Cerebellar cortex (tissue), 1 donor: Measurements from ENCODE around the gene KCNQ2.

Experiments used
- DNase-seq: peaks from one replicate; pipeline ENCODE4 v3.0.0-alpha.2; 2015; ENCODE audit warnings: low spot score

The KCNQ2 gene

DNA sequence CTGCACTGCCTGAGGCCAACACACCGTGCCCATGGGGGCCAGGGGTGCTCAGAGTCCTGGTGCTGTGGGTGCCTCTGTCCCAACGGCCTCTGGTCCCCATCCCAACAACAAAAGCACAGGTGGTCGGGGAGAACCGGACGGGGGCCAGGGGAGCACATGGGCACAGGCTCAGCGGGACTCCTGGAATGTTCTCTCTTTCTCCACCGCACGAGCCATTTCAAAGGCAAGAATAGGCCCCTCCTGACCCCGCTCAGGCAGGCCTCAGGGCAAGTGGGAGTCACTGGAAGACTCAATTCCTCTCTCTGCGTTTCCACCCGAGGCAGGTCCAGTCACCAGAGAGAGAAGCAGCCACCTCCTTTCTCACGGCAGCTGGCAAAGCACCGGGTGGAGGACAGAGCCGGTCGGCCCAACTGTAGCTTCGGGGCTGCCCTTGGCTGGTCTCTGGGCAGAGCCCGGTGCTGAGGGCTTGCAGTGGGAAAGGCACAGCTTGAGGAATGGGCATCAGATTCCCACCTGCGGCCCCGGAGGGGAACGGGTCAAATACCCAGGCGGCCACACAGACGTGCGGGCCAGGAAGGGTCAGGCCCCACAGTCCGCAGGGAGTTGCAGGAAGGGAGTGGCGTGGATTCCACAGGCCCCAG lies 55.2 kb downstream of the KCNQ2 start:
- no peak for DNase-seq

DNA sequence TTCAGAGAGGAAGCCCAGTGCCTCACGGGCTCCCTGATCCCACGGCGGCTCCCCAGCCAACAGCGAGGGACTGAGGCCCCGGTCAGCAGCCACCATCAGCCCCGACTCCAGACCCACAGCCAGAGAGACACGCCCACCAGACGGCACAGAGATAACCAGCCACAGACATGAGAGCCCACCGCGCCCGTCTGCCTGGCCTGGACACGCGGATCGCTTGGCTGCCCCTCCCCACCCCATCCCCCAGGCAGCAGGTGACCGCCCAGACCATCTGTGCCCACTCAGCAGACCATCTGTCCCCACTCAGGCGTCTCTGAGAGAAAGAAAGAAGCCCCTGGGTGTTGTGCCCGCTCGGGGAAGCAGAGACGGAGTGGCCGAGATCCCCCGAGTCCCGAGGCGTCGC lies 55.8 kb downstream of the KCNQ2 start:
- DNase-seq: peak; percentile 76

DNA sequence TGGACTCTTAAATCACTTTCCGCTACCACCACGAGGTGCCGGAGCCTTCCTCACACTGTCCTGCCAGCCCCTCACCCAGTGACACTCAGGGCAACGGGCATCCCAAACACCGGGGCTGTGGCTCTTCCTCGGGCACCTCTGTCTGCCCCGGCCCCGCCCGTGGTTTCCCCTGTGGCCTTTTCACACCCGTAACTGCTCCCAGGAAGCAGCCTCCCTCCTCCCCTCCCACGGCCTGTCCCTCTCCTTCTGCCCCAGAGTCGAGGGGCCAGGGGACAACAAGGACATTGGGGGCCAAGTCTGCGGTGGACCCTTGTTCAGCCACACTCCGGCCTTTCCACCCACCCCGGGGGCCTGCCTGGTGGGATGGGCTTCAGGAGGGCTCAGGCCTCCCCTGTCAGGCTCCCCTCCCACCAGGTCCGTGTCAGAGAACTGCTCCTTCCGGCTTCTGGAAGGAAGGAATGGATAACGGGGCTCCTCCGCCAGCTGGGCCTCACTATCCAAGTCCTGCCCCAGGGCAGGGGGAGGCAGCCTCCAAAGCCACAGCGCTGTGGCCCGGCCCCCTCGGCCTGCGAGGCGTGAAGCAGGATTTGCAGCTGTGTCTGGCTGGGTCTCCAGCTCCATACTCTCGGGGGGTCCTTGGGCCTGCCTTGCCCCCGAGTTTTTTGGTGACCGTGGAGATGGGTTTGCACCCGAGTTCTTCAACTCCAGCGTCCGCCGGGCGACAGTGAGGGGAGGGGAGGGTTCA lies 56.6 kb downstream of the KCNQ2 start:
- DNase-seq: no peak

DNA sequence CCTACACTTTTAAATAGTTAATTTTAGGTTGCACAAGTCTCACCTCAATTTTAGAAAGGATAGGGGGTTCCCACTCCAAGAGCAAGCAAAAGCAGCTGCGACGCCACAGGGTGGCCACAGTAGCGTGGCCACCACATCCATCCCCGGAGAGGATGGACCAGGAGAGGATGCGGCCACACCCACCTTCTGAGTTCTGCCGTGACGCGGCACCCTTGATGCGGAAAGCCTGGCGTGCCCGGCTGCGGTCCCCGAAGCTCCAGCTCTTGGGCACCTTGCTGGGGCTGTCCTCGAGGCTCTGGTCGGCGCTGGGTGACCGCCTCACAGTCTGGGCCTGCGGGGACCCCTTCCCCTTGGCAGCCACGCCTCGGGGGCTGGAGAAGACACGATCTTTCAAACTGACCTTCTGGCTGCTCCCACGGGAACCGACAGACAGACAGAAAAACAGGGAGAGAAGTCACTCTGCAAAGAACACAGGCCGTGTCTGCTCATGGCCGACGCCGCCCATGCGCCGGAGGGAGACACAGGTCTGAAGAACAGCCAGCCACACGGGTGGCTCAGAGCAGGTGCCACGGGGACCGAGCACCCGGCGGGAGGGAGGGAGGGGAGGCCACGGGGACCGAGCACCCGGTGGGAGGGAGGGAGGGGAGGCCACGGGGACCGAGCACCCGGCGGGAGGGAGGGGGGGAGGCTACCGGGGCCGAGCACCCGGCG lies 57.6 kb downstream of the KCNQ2 start:
- DNase-seq: no peak

DNA sequence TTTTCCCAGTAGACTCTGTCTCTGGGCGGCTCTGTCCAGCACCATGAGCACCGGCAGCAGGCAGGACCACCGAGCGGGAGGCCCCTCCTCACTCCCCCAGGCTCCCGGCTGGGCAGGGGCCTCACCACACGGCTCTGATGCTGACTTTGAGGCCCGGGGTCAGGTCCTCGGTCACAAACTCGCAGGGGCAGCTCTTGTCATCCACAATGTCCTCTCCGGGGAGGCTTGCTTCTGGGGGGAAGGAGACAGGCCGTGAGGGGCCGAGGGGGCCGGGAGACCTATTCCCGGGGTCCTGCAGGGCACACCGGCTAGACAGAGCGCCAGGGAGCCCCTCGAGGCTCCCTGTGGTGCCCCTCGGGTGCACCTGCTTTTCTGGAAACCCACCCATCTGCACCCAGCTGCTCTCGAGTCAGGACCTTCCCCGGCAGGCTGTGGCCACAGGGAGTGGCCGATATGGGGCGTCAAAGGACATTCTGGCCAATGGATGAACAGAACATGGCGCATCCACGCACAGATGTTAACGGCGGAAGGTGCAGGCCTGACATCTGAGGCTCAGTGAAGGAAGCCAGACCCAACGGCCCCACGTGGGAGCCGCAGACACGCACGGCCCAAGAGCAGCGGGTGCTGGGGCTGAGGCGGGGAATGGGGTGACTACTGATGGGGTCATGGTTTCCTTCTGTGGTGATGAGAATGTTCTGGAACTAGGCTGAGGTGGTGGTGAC lies 58.3 kb downstream of the KCNQ2 start:
- DNase-seq: no peak

DNA sequence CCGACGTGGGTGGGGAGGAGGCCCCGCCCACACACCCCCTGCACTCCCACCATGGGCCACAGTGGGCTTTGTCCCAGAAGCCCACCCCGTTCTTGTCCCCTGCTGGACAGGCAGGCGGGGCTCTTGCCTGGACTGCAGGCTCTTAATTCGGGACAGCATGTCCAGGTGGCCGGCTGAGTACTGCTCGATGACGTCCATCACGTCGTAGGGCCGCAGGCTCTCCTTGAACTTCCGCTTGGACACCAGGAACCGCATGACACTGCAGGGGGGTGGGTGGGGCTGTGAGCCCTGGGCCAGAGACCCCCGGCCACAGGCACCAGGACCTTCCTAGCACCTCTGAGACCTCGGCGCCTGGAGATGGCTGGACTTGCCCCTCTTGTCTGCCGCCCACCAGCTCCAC lies 59.1 kb downstream of the KCNQ2 start:
- DNase-seq: no peak

DNA sequence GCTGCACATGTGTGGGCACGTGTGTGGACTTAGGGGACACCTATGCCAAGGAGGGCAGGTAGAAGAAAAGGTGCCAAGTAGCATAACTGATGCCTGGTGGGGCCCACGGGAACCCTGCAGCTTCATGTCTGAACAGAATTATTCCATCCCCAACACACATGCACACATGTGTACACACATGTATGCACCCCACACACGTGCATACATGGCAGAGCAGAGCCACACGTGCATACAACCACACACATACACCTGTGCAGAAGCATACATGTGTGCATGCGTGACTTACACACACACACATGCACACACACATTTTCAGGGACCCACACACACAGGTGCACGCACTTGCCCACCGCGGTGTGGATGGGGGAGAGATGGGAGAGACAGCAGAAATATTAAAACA lies 59.6 kb downstream of the KCNQ2 start:
- no peak for DNase-seq

DNA sequence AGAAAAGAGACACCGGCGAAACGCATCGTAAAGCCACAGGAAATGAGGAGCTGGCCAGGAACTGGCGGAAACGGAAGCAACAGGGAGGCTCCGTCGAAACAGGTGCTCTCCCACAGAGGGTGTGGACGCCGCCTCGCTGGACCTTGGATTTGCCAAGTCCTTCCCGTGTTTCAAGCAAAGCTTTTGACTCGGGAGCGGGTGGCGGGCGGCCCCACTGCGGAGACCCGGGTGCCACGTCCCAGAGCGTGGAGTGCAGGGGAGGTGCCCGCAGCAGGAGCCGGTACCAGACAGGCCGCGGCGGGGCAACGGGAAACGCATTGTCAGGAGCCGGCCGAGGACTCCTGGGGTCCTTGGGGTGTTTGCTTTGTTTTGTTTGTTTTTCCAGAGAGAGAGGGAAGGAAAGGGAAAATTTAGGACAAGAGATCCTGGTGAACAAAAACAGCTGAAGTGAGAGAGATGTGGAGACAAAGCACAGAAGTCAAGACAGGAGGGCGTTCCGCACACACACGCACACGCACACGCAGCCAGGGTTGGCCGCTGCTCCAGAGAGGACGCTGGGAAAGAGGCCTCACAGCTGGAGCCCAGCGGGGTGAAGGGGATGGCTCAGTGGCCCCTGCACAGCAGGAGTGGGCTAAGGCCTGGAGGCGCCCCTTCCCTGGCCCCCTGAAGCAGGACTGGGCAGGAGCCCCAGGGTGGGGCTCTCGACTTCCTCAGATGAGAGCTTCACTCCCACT lies 60.4 kb downstream of the KCNQ2 start:
- no peak for DNase-seq

DNA sequence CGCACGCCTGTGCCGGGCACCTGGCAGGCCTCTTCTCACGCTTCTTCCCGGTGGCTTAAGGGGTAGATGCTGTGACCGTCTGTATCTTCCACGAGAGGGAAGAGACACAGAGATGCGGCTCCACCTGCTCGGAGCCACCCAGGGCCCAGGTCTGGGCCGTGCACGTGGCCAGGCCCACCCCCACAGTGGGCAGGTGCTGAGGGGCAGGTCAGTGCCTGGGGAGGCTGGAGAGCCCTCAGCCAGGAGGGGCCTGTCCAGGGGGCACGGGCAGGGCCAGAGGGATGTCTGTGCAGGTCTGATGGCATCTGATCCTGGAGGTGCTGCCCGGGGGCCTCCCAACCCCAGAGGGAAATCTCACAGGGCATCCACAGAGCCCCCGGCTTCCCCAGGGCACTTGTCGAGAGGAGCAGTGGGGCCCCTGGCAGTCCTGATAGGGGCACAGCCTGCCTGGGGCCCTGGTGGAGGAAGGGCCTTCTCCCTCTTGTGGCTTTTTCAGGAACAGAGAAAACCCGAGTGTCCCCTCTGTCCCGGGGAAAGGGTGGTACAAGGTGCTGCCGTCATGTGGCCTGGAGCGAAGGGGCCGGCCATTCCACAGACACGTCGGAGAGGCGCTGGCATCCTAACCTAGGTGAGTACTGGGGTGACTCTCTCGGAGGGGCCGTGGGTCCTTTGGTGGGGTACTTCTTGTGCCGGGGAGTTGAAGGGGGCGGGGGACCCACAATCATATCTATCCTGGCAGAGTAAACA lies 61.1 kb downstream of the KCNQ2 start:
- no peak for DNase-seq

DNA sequence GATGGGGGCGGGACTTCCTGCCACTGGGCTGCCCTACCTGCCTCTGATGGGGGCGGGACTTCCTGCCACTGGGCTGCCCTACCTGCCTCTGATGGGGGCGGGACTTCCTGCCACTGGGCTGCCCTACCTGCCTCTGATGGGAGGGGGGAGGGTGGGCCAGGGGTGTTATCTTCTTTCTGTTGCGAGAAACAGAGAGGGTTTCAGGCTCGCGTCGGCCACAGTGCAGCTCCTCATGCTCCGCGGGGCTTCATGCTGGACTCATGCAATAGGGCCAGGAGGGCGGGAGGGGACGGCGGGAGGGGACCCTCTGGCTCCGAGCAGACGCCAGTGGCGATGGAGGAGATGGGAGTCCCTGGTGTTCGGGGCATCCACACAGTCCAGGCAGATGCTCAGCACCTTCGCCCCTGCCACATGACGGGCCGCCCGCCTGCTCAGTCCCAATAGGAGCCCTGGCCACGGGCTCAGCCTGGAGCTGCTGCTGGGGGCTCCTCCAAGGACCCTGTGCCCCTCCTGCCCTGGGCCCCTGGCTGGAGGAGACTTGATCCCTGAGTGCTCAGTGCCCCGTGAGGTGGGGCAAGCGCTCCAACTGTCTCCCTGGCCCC lies 62.5 kb downstream of the KCNQ2 start:
- DNase-seq: no peak

DNA sequence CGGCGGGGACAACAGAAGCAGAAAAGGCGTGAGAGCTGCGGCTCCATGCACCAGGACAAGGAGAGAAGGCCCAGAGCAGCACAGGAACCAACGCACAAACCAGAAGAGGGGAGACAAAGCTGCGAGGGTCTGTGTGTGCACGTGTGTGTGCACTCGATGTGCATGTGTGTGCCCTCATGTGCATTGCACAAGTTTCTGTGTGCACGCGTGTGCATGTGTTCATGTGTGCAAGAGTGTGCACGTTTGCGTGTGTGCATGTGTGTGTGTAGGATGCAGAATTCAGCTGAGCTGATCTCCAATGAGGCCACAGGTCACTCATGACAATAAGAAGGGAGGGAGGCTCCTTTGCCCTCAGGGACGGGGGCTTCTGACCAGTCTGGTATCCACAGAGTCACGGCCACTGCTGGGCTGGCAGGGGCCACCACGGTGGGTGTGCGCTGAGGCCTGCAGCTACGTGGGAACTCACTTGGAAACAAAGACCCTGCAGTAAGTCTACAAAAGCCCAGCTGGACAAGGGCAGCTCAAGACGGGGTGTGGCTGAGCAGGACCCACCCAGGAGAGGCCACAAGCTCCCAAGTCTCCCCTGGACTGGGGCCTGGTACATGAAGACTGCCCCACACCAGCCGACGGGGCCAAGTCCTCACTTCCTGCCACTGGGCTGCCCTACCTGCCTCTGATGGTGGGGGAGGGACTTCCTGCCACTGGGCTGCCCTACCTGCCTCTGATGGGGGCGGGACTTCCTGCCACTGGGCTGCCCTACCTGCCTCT lies 63.2 kb downstream of the KCNQ2 start:
- DNase-seq: no peak

DNA sequence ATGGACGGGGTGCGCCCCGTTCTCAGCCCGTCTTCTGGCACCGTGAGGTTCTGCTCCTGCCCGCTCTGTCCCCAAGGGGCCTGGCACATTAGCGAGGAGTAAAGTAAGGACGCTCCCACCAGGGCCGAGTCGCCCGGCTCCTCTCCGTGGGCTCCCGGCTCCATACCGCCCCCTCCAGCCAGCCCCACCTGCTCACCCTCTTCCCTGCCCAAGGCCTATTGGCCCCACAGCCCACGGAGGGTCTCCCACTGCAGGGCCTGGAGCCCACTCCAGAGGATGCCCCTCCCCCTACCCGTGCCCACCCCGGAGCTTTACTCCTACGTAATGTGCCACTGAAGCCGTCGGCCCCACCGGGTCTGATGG lies 63.8 kb downstream of the KCNQ2 start:
- DNase-seq: no peak

DNA sequence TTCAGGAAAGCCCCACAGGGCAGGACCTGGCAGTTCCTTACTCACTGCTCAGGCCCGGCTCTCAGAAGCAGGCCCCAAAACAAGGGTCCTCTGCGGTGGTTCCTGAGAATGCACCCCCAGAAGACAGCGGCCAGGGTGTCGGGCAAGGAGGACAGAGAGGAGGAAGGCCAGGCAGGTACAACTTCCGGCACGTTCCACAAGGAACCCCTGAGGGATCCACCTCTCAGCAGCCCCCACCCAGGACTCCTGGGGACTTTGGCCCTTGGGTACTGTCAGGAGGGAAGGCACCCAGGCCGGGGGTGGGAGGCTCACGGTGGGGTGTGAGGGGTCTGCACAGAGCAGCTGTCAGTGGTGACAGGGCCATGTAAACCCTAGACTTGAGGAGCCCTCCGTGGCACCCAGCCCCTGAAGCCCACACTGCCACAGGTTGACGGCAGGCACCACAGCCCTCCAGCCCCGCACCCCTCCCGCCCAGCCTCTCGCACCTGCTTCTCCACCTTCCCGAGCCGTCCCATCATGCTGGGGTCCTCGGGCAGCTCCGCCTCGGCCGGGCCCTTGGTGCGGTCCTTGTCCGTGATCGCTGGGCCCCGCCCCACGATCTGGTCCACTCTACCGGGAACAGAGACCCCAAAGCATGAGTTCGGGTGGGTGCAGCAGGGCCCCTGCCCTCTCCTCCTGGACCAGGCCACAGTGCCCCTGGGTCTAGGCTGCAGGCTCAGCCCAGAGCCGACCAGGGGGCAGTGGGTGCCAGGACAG lies 64.3 kb downstream of the KCNQ2 start:
- DNase-seq: no peak

DNA sequence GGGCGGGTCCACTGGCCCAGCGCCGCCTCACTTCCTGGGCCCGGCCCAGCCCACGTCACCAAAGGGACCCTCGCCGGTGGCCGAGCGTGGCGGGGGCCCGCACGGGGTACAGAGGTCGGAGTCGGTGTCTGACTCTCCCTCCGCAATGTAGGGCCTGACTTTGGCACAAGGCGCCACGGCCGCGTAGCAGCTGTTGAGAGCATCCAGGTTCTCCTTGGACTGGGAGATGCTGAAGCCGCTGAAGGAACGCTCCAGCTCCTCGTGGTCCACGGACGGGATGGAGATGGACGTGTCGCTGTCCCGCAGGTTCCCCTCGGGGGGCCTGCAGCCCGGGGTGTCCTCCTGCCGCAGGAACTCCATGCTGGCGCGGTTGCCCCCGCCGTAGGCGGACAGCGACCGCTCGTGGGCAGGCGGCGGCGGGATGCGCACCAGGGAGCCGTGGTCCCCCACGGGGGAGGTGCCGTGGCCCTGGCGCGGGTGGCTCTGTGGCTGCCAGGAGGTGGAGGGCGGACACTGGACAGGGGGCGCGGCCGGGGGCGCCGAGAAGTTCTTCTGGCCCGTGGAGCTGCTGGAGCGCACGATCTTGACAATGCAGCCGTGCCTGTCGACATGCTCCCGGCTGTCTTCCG lies 65.7 kb downstream of the KCNQ2 start:
- DNase-seq: no peak

DNA sequence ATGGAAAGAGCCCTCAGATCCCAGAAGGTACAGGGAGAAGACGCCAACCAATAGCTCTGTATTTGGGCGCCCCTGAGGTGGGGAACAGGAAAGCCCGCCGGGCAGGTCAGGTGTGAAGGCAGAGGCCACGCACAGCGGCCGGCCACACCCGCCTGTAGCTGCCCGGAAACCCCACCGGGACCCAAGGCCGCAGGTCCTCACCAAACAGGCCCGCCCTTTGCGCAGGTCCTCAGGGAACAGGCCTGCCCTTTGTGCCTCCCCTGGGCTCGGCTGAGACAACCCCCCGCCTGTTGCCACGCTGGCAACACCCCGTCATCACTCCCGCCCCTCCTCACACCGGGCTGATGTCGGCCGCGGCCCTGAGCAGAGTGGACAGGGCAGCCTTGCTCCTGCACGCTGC lies 66.4 kb downstream of the KCNQ2 start:
- no peak for DNase-seq

DNA sequence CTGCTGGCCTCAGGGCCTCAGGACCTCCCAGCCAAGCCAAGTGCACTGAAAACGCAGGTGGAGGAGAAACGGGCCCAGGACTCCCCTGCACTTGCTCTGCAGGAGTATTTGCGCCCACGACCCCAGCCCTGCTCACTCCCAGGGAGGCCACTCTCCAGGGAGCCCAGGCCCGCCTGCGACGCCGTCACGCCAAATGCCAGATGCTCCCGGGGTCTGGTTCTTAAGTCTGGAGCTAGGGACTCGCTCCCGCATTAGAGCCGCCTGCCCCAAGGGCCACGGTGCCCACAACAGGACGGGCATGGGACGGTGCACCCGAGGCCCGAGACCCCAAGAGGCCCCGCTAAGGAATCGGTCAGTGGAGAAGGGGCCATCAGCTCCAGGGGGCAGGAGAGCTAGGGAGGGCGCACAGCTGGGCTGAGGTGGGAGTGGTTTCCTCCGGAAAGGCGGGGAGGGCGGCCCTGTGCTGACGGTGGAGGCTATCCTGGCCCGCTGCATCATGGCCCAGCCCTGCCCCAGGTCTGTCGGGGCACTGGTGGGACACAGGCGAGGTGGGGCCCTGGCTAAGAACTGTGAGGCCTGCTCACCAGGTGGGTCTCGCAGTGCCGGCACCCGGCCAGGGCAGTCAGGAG lies 67.2 kb downstream of the KCNQ2 start:
- no peak for DNase-seq

DNA sequence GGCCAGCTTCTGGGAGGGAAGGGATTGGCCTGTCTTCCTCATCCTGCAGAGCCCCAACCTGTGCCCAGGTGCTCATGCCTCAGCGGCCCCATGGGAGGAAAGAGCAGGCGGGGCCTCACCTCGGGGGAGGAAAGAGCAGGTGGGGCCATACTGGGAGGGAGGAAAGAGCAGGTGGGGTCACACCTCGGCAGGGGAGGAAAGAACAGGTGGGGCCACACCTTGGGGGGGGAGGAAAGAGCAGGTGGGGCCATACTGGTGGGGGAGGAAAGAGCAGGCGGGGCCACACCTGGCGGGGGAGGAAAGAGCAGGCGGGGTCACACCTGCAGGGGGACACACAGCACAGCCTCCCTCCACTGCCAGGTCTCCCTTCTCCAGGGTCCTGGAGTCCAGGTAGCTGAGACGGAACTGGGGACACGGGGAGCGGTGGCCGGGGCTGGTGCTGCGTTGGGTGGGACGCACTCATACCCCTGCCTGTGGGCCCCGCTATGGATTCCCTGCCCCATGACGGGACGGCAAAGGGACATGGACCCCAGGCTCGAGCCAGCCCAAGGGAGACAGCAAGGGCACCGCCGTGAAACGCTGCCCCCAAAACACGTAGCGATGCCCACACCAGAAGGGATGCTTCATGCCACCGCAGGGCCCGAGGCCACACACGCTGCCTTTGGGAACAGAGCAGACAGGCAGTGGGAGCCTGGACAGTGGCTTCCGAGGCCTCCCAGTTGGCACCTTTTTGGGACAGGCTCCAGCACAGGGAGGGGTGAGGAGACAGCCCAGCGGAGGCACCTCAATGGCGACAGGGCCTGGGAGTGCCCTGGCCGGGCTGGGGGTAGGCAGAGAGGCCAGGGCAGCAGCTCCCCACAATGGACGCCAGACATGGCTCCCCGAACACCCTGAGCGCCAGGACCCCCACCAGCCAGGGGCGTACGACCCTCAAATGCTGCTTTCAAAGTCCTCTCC lies 68.0 kb downstream of the KCNQ2 start:
- DNase-seq: no peak
